Natural killer cell treated with Interleukin-12 subunit alpha and Interleukin-12 subunit beta and Interleukin-15 and Interleukin-18, amount 100 ng/mL, for 72 hours (primary cell): ENCODE data around the gene SLC48A1. TPM values are rescaled to one million over a fixed set of nuclear protein-coding genes. Genes with fewer than 3 reads are reported as not detected.

ENCODE experiments used
- ATAC-seq, 2 donors: fragments of 150-1000 bp; cut with Tn5 transposase in 1 of 2; sonication (Bioruptor Pico), chemical (Tn5 transposase) in 1 of 2; 2 replicates each; pipeline ENCODE4 v1.10.0; 2021
- DNase-seq: peaks from one replicate; pipeline ENCODE4 v3.0.0; 2022; ENCODE audit warnings: low spot score
- H3K27ac Mint-ChIP-seq, 2 donors: 1 replicate in 1 of 2; 2 replicates in 1 of 2; pipeline ENCODE4 v1.8.0; 2022; ENCODE audit warnings: mixed read lengths in 2 of 2, mild to moderate bottlenecking in 1 of 2, moderate library complexity in 1 of 2
- H3K27me3 Mint-ChIP-seq, 2 donors: 1 replicate in 1 of 2; 2 replicates in 1 of 2; pipeline ENCODE4 v1.8.0; 2022; ENCODE audit warnings: mixed read lengths in 2 of 2
- H3K36me3 Mint-ChIP-seq: one replicate; pipeline ENCODE4 v1.8.0; 2022; ENCODE audit warnings: mixed read lengths
- H3K4me1 Mint-ChIP-seq, 2 donors: 1 replicate in 1 of 2; 2 replicates in 1 of 2; pipeline ENCODE4 v1.8.0; 2022; ENCODE audit warnings: low read depth in 2 of 2, mixed read lengths in 2 of 2, mild to moderate bottlenecking in 1 of 2
- H3K4me3 Mint-ChIP-seq: one replicate; pipeline ENCODE4 v1.8.0; 2022; ENCODE audit warnings: mixed read lengths
- H3K9me3 Mint-ChIP-seq: 2 replicates; pipeline ENCODE4 v1.8.0; 2022; ENCODE audit warnings: mixed read lengths
- total RNA-seq, 2 donors: library from RNA; stranded (reverse); gene quantifications; one replicate each; pipeline ENCODE4 v1.2.3, GENCODE V29; 2022

SLC48A1 gene
- total RNA-seq, 2 donors from 2014 or later, result 5.1 to 9.8 TPM

DNA sequence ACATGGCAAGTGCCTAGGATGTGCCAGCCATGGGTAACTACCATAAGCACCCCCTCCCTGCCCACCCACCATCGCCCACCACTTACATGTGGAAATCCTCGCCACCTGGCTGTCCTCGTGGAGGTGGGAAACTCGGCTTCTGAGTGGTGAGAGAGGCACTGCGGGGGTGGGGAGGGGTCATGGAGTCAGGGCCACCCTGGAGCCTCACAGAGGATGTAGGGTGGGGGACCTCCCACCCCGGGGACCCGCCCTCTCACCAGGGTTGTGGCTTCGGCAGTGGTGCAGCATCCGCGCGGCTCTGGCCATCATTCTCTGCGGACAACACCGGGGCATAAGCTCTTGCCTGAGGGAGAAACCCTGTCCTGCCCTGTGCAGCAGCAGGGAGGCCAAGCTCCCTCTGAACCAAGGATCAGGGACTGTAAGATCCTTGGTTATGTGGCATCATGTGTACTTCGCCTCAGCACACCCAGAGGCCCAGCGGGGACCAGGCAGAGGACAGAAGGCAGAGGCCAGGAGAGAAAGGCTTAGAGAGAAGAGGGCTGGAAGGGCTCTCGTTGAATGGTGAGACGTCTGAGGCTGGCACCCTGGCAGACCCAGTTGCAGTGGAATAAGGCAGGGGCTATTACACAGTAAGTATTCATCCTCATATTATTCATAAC lies 35.0 kb upstream of the SLC48A1 start:
- H3K9me3 Mint-ChIP-seq, result no peaks in the 10 kb centered on the region

GRCh38 chr12:47739297-47739696 lies 33.7 kb upstream of the SLC48A1 start:
- ATAC-seq, result no peak
- no peaks in the 10 kb centered on the region for H3K36me3 Mint-ChIP-seq
- peak overlapping the region in 1 of 2 donors; percentile 84 for H3K27ac Mint-ChIP-seq
- no peaks in the 10 kb centered on the region for H3K9me3 Mint-ChIP-seq
- H3K4me3 Mint-ChIP-seq, result no peak overlapping the region
- H3K4me1 Mint-ChIP-seq, result peaks cover 15 to 17% of the 10 kb centered on the region in 2 donors
- peaks cover 3 to 7% of the 10 kb centered on the region in 2 donors for H3K27me3 Mint-ChIP-seq
- DNase-seq, result no peak

More for the DNA sequence above, 35.0 kb upstream of the SLC48A1 start:
- Mint-ChIP-seq H3K27me3 (peaks cover under 1 to 3% of the 10 kb centered on the region in 2 donors), H3K36me3 (no peaks in the 10 kb centered on the region), H3K4me1 (peaks cover 15 to 17% of the 10 kb centered on the region in 2 donors), H3K27ac (no peak overlapping the region), H3K4me3 (no peak overlapping the region)
- DNase-seq (no peak), ATAC-seq (no peak)

- DNase-seq, result no peak
- Mint-ChIP-seq H3K9me3 (no peaks in the 10 kb centered on the region), H3K27me3 (peaks cover 7 to 13% of the 10 kb centered on the region in 2 donors), H3K36me3 (no peaks in the 10 kb centered on the region), H3K4me1 (peaks cover 15 to 17% of the 10 kb centered on the region in 2 donors), H3K4me3 (no peak overlapping the region), H3K27ac (peak overlapping the region in 1 of 2 donors; percentile 84)
- ATAC-seq, result no peak
These were observed 33.1 kb upstream of the SLC48A1 start for GRCh38 chr12:47739979-47740378.

- Mint-ChIP-seq H3K27ac (no peak overlapping the region), H3K4me1 (peaks cover 15 to 17% of the 10 kb centered on the region in 2 donors), H3K36me3 (no peaks in the 10 kb centered on the region), H3K27me3 (peaks cover 11 to 21% of the 10 kb centered on the region in 2 donors), H3K4me3 (peak overlapping the region; percentile 14), H3K9me3 (no peaks in the 10 kb centered on the region)
- no peak for DNase-seq
- ATAC-seq, result no peak
These were observed 32.3 kb upstream of the SLC48A1 start for GRCh38 chr12:47740606-47741339.

DNA sequence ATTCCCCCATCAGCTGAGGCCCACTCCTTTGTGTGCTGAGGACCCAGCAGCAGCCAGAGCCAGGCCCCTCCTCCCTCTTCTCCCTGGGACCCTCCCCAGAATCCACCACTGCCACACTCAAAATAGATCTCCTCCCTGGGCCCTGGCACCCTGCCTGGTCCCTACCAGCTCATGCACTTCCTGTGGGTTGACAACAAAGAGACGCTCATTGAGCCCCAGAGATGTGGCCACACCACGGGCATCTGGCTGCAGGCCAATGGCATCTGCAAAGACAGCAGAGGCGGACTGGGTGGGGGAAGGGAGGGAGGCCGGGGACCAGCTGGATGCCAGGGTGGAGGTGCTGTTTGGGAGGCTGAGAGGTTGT lies 31.7 kb upstream of the SLC48A1 start:
- H3K4me1 Mint-ChIP-seq, result peaks cover 15 to 17% of the 10 kb centered on the region in 2 donors
- peak overlapping the region; percentile 14 for H3K4me3 Mint-ChIP-seq
- ATAC-seq (peak; percentile 54 to 64), DNase-seq (no peak)
- peaks cover 11 to 21% of the 10 kb centered on the region in 2 donors for H3K27me3 Mint-ChIP-seq
- no peaks in the 10 kb centered on the region for H3K9me3 Mint-ChIP-seq
- H3K27ac Mint-ChIP-seq, result no peak overlapping the region
- no peaks in the 10 kb centered on the region for H3K36me3 Mint-ChIP-seq

- DNase-seq, result peak; percentile 80
- no peaks in the 10 kb centered on the region for H3K9me3 Mint-ChIP-seq
- no peaks in the 10 kb centered on the region for H3K36me3 Mint-ChIP-seq
- peak overlapping the region in 1 of 2 donors; percentile 56 for H3K27ac Mint-ChIP-seq
- ATAC-seq, result peak in 1 of 2 donors; percentile 63
- peaks cover 14 to 21% of the 10 kb centered on the region in 2 donors for H3K27me3 Mint-ChIP-seq
- H3K4me3 Mint-ChIP-seq, result no peak overlapping the region
- H3K4me1 Mint-ChIP-seq, result peaks cover 15 to 17% of the 10 kb centered on the region in 2 donors
These were observed 30.7 kb upstream of the SLC48A1 start for GRCh38 chr12:47742253-47742825.

GRCh38 chr12:47743311-47743860 lies 29.7 kb upstream of the SLC48A1 start:
- ATAC-seq, result no peak
- Mint-ChIP-seq H3K9me3 (no peaks in the 10 kb centered on the region), H3K27me3 (peaks cover 14 to 21% of the 10 kb centered on the region in 2 donors), H3K27ac (no peak overlapping the region), H3K36me3 (no peaks in the 10 kb centered on the region), H3K4me1 (peaks cover 15 to 17% of the 10 kb centered on the region in 2 donors), H3K4me3 (no peak overlapping the region)
- no peak for DNase-seq

DNA sequence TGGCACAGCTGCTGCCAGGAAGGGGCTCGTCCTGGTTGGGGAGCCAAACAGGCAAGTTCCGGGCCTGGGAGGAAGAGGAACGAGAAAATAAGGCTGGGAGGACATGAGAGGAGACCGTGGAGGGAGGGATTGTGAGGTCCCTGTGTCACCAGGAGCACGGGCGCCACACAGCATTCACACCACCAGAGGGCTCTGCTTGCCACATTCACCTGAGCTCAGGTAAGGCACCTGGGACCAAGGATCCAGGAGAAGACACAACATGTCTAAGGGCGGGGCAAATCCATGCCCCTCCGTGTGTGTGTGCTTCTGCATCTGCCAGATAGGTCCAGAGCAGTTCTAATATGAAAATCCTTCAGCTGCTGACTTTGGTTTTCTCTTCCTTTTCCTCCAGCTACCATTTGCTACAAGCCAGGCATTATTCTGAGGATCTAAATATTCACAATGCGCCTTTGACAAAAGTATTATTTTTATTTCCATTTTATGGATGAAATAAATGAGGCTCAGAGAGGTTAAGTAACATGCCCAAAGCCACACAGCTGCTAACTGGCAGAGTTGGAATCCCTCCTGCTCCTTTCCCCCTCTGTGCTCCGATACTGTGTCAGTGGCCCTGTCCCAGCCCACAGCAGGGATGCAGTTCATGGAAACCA lies 28.9 kb upstream of the SLC48A1 start:
- Mint-ChIP-seq H3K27me3 (peaks cover 18 to 21% of the 10 kb centered on the region in 2 donors), H3K4me3 (no peak overlapping the region), H3K4me1 (peaks cover 15 to 21% of the 10 kb centered on the region in 2 donors), H3K36me3 (no peaks in the 10 kb centered on the region), H3K9me3 (no peaks in the 10 kb centered on the region), H3K27ac (no peak overlapping the region)
- ATAC-seq (no peak), DNase-seq (no peak)

GRCh38 chr12:47744778-47745436 lies 28.1 kb upstream of the SLC48A1 start:
- Mint-ChIP-seq H3K9me3 (no peaks in the 10 kb centered on the region), H3K36me3 (no peaks in the 10 kb centered on the region), H3K27ac (no peak overlapping the region), H3K4me1 (peaks cover 11 to 16% of the 10 kb centered on the region in 2 donors), H3K27me3 (peaks cover 21% of the 10 kb centered on the region in 2 donors), H3K4me3 (no peak overlapping the region)
- ATAC-seq (no peak), DNase-seq (no peak)

GRCh38 chr12:47745485-47746041 lies 27.5 kb upstream of the SLC48A1 start:
- peaks cover 11 to 14% of the 10 kb centered on the region in 2 donors for H3K4me1 Mint-ChIP-seq
- H3K9me3 Mint-ChIP-seq, result no peaks in the 10 kb centered on the region
- no peaks in the 10 kb centered on the region for H3K36me3 Mint-ChIP-seq
- DNase-seq (no peak), ATAC-seq (no peak)
- H3K4me3 Mint-ChIP-seq, result no peak overlapping the region
- H3K27me3 Mint-ChIP-seq, result peaks cover 21 to 23% of the 10 kb centered on the region in 2 donors
- no peak overlapping the region for H3K27ac Mint-ChIP-seq

- H3K4me1 Mint-ChIP-seq, result peaks cover 10 to 12% of the 10 kb centered on the region in 2 donors
- ATAC-seq (no peak), DNase-seq (no peak)
- H3K36me3 Mint-ChIP-seq, result no peaks in the 10 kb centered on the region
- H3K4me3 Mint-ChIP-seq, result no peak overlapping the region
- no peak overlapping the region for H3K27ac Mint-ChIP-seq
- H3K9me3 Mint-ChIP-seq, result no peaks in the 10 kb centered on the region
- peaks cover 21 to 23% of the 10 kb centered on the region in 2 donors for H3K27me3 Mint-ChIP-seq
These were observed 27.0 kb upstream of the SLC48A1 start for GRCh38 chr12:47746073-47746472.

DNA sequence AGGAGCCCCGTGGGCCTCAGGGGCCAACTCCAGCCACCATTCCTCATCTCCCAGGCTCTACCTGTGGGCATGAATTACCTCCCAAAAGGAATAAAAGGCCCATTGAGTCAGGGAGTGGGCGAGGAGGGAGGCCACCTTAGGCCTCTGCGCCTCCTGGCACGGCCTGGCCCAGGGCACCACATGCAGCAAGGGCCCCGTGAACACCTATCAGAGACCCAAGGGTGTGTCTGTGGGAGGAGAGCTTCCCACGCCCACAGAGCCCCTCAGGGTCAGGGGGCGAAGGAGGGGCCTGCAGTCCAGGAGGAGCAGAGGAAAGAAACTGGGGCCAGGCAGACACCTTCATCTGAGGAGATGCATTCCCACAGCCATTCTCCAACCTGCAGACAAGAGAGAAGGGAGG lies 26.5 kb upstream of the SLC48A1 start:
- H3K27ac Mint-ChIP-seq, result no peak overlapping the region
- ATAC-seq, result no peak
- peaks cover 6 to 8% of the 10 kb centered on the region in 2 donors for H3K4me1 Mint-ChIP-seq

GRCh38 chr12:47747126-47747525 lies 25.9 kb upstream of the SLC48A1 start:
- ATAC-seq, result no peak

More for the DNA sequence above, 26.5 kb upstream of the SLC48A1 start:
- no peaks in the 10 kb centered on the region for H3K36me3 Mint-ChIP-seq
- peaks cover 20 to 21% of the 10 kb centered on the region in 2 donors for H3K27me3 Mint-ChIP-seq
- H3K9me3 Mint-ChIP-seq, result no peaks in the 10 kb centered on the region
- DNase-seq, result no peak
- no peak overlapping the region for H3K4me3 Mint-ChIP-seq

More at GRCh38 chr12:47747126-47747525, 25.9 kb upstream of the SLC48A1 start:
- no peaks in the 10 kb centered on the region for H3K9me3 Mint-ChIP-seq
- H3K4me3 Mint-ChIP-seq, result no peak overlapping the region
- peaks cover 20 to 21% of the 10 kb centered on the region in 2 donors for H3K27me3 Mint-ChIP-seq
- no peak overlapping the region for H3K27ac Mint-ChIP-seq
- no peak for DNase-seq
- peaks cover 5 to 6% of the 10 kb centered on the region in 2 donors for H3K4me1 Mint-ChIP-seq
- H3K36me3 Mint-ChIP-seq, result no peaks in the 10 kb centered on the region
